ENCODE measurements around the gene OPTC.
A peak's percentile ranks its signal among the peaks of the same experiment; 100 is the strongest.

The OPTC gene

DNA sequence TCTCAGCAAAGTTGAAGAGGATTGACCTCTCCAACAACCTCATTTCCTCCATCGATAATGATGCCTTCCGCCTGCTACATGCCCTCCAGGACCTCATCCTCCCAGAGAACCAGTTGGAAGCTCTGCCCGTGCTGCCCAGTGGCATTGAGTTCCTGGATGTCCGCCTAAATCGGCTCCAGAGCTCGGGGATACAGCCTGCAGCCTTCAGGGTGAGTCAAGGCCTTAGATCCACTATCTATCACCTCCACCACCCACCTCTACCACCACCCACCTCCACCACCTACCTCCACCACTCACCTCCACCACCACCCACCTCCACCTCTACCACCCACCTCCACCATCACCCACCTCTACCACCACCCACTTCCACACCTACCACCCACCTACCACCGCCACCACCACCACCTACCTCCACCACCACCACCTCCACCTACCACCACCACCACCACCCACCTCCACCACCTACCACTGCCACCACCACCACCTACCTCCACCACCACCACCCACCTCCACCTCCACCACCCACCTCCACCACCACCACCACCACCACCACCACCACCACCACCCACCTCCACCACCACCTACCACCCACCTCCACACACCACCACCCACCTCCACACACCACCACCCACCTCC lies 5.8 kb downstream of the OPTC start:
- POLR2A ChIA-PET = no interaction called here
- Histone ChIP-seq H3K27ac (ENCODE audit: extremely low read depth, low read depth, low read length) (no peak overlapping the region), H3K36me3 (ENCODE audit: control insufficient read depth in 2 of 2, insufficient read depth in 1 of 2, low read length in 2 of 2) (no peaks in the 10 kb centered on the region), H3K4me3 (ENCODE audit: low read depth, low read length) (no peak overlapping the region), H3K9me3 (ENCODE audit: control insufficient read depth, insufficient read depth, low read depth, low read length) (no peaks in the 10 kb centered on the region), H3K4me1 (ENCODE audit: control insufficient read depth, insufficient read depth, low read length) (no peaks in the 10 kb centered on the region)
- CTCF ChIA-PET = no interaction called here
- TF ChIP-seq YY2 (tag by site-specific recombination; IDR thresholded peaks at IDR 0.05) (no peak), ZFHX2 (tag by site-specific recombination; conservative IDR thresholded peaks at IDR 0.05) (peak; percentile 70), EGR2 (tag by site-specific recombination; IDR thresholded peaks at IDR 0.05; ENCODE audit: low read depth) (peak; percentile 91), ZNF660 (tag by site-specific recombination; IDR thresholded peaks at IDR 0.05) (no peak)

DNA sequence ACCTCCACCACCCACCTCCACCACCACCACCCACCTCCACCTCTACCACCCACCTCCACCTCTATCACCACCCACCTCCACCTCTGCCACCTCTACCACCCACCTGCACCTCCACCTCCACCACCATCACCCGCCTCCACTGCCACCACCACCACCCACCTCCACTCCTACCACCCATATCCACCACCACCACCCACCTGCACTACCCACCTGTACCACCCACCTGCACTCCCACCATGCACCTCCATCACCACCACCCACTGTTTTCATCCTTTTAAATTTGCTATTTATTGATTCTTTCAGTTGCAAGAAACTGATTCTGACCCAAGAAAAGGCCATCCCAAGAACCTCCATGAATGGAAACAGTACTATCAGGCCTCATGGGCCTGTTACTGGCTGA lies 6.3 kb downstream of the OPTC start:
- Histone ChIP-seq H3K4me1 (ENCODE audit: control insufficient read depth, insufficient read depth, low read length) (no peaks in the 10 kb centered on the region), H3K36me3 (ENCODE audit: control insufficient read depth in 2 of 2, insufficient read depth in 1 of 2, low read length in 2 of 2) (no peaks in the 10 kb centered on the region), H3K9me3 (ENCODE audit: control insufficient read depth, insufficient read depth, low read depth, low read length) (no peaks in the 10 kb centered on the region), H3K4me3 (ENCODE audit: low read depth, low read length) (no peak overlapping the region), H3K27ac (ENCODE audit: extremely low read depth, low read depth, low read length) (no peak overlapping the region)
- ChIA-PET POLR2A (no interaction called here), CTCF (no interaction called here)
- TF ChIP-seq, protein P1, sequence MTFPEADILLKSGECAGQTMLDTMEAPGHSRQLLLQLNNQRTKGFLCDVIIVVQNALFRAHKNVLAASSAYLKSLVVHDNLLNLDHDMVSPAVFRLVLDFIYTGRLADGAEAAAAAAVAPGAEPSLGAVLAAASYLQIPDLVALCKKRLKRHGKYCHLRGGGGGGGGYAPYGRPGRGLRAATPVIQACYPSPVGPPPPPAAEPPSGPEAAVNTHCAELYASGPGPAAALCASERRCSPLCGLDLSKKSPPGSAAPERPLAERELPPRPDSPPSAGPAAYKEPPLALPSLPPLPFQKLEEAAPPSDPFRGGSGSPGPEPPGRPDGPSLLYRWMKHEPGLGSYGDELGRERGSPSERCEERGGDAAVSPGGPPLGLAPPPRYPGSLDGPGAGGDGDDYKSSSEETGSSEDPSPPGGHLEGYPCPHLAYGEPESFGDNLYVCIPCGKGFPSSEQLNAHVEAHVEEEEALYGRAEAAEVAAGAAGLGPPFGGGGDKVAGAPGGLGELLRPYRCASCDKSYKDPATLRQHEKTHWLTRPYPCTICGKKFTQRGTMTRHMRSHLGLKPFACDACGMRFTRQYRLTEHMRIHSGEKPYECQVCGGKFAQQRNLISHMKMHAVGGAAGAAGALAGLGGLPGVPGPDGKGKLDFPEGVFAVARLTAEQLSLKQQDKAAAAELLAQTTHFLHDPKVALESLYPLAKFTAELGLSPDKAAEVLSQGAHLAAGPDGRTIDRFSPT (tag by site-specific recombination; IDR thresholded peaks at IDR 0.05) = 0 out of 2 replicates have a peak, but pooled peaks have one; percentile 31
- TF ChIP-seq, protein P2, sequence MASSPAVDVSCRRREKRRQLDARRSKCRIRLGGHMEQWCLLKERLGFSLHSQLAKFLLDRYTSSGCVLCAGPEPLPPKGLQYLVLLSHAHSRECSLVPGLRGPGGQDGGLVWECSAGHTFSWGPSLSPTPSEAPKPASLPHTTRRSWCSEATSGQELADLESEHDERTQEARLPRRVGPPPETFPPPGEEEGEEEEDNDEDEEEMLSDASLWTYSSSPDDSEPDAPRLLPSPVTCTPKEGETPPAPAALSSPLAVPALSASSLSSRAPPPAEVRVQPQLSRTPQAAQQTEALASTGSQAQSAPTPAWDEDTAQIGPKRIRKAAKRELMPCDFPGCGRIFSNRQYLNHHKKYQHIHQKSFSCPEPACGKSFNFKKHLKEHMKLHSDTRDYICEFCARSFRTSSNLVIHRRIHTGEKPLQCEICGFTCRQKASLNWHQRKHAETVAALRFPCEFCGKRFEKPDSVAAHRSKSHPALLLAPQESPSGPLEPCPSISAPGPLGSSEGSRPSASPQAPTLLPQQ (tag by site-specific recombination; IDR thresholded peaks at IDR 0.05) = no peak
- TF ChIP-seq GLIS1 (tag by site-specific recombination; IDR thresholded peaks at IDR 0.05) (no peak), ZFHX2 (tag by site-specific recombination; conservative IDR thresholded peaks at IDR 0.05) (peak; percentile 91), ZNF202 (tag by site-specific recombination; IDR thresholded peaks at IDR 0.05; ENCODE audit: borderline replicate concordance) (no peak), EGR2 (tag by site-specific recombination; IDR thresholded peaks at IDR 0.05; ENCODE audit: low read depth) (peak; percentile 97)

DNA sequence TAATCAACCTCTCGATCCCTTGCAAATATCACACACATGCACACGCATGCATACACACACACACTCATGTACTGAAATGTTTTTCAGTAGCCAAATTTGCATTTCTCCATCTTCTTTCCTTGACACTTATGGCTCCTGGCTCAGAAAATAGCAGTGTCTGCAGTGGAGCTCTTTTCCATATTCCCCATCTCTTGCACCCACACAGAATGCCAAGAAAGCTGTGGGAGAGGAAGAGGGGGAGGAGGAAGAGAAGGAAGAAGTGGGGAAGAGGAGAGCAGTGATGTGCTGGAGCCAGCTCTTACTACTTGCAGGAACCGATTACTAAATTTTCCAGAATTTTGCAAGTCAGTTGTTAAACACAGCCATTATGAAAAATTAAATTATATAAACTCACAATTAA lies 9.9 kb downstream of the OPTC start:
- POLR2A ChIA-PET = interaction anchor here (1.0 to 1.6 kb wide), 2 partner anchors 103 to 197 kb away, joined by 3 to 5 read pairs; no protein-coding TSS in a partner anchor
- CTCF ChIA-PET = interaction anchor here (0.6 to 11.2 kb wide), 39 partner anchors 8 to 1287 kb away, joined by 3 to 205 read pairs (median 4); partner anchors contain the start of genes ATP2B4 and OPTC
- H3K36me3 ChIP-seq (ENCODE audit: control insufficient read depth in 2 of 2, insufficient read depth in 1 of 2, low read length in 2 of 2) = no peaks in the 10 kb centered on the region
- no peaks in the 10 kb centered on the region for H3K9me3 ChIP-seq (ENCODE audit: control insufficient read depth, insufficient read depth, low read depth, low read length)
- no peak for TF ChIP-seq ZBTB49 (tag by site-specific recombination; IDR thresholded peaks at IDR 0.05; ENCODE audit: low read depth)
- 0 out of 2 replicates have a peak, but pooled peaks have one; percentile 8 for TF ChIP-seq EGR2 (tag by site-specific recombination; IDR thresholded peaks at IDR 0.05; ENCODE audit: low read depth)
- no peak for TF ChIP-seq MEIS1 (CRISPR knock-in tag; IDR thresholded peaks at IDR 0.05; ENCODE audit: borderline replicate concordance)
- no peak for TF ChIP-seq ZNF433 (tag by site-specific recombination; IDR thresholded peaks at IDR 0.05; ENCODE audit: low read depth)
- TF ChIP-seq, protein P3, sequence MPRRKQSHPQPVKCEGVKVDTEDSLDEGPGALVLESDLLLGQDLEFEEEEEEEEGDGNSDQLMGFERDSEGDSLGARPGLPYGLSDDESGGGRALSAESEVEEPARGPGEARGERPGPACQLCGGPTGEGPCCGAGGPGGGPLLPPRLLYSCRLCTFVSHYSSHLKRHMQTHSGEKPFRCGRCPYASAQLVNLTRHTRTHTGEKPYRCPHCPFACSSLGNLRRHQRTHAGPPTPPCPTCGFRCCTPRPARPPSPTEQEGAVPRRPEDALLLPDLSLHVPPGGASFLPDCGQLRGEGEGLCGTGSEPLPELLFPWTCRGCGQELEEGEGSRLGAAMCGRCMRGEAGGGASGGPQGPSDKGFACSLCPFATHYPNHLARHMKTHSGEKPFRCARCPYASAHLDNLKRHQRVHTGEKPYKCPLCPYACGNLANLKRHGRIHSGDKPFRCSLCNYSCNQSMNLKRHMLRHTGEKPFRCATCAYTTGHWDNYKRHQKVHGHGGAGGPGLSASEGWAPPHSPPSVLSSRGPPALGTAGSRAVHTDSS (tag by site-specific recombination; IDR thresholded peaks at IDR 0.05) = peak; percentile 41; the same call in 1 of the 2 replicates
- no peak for TF ChIP-seq SCRT2 (tag by site-specific recombination; IDR thresholded peaks at IDR 0.05)
- TF ChIP-seq ZFHX2 (tag by site-specific recombination; conservative IDR thresholded peaks at IDR 0.05) = 0 out of 2 replicates have a peak, but pooled peaks have one; percentile 7
- no peak overlapping the region for H3K27ac ChIP-seq (ENCODE audit: extremely low read depth, low read depth, low read length)
- H3K4me3 ChIP-seq (ENCODE audit: low read depth, low read length) = no peak overlapping the region
- H3K4me1 ChIP-seq (ENCODE audit: control insufficient read depth, insufficient read depth, low read length) = no peaks in the 10 kb centered on the region
